Transverse colon (tissue), 4 donors: ENCODE data around the gene AHDC1.

Experiments
- POLR2A ChIP-seq: fragments of 450-650 bp; IDR thresholded peaks from one replicate; pipeline ENCODE4 v1.6.1; 2016; ENCODE audit warnings: antibody characterized with exemption, mild to moderate bottlenecking, moderate library complexity
- POLR2AphosphoS5 ChIP-seq, 3 donors: sonication (generic); formaldehyde crosslinking; IDR thresholded peaks; one replicate each; pipeline ENCODE4 v1.6.1; 2016; ENCODE audit warnings: antibody characterized with exemption in 3 of 3
- TF ChIP-seq, protein P1 (sequence below), 5 experiments: fragments of 200-600 bp in 3 of 5; fragments of 450-650 bp in 2 of 5; sonication (generic) in 3 of 5; IDR thresholded peaks; 1 replicate in 2 of 5; 2 replicates in 3 of 5; pipeline ENCODE4 v1.5.1; 2016 to 2017; ENCODE audit warnings: antibody characterized with exemption in 5 of 5, inconsistent platforms in 3 of 5, mild to moderate bottlenecking in 2 of 5, moderate library complexity in 1 of 5

DNA sequence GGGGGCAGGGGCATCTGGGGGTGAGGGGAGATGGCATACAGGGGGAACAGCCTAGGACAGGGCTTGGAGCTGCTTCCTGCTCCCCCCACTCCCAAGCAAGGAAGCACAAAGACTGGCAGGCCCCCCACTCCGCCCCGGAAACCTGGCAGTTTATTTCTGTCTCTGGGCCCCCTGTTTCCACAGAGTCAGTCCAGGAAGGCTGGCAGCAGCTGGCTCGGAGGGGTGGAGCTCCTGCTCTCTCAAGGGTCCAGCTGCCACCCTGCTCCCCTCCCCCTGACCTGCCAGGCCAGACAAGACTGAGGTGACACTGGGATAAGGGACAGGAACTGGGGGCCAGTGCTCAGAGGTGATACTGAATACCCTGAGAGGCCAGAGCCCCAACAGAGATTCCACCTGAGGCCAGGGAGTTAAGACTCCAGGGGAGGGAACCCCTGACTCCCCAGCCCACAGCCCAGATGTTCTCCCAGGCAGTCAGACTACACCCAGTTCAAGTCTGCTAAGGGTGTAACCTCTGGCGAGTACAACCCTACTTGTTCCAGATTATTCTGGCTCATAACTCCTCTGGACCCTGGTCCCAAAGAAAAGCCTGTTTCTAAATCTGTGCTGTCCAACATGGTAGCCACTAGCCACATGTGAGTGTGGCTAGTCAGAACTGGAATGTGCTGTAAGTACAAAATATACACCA lies 26.3 kb downstream of the AHDC1 start:
- TF ChIP-seq POLR2AphosphoS5 (IDR thresholded peaks at IDR 0.05) (no peak), POLR2A (no peak)
- TF ChIP-seq, protein P1, sequence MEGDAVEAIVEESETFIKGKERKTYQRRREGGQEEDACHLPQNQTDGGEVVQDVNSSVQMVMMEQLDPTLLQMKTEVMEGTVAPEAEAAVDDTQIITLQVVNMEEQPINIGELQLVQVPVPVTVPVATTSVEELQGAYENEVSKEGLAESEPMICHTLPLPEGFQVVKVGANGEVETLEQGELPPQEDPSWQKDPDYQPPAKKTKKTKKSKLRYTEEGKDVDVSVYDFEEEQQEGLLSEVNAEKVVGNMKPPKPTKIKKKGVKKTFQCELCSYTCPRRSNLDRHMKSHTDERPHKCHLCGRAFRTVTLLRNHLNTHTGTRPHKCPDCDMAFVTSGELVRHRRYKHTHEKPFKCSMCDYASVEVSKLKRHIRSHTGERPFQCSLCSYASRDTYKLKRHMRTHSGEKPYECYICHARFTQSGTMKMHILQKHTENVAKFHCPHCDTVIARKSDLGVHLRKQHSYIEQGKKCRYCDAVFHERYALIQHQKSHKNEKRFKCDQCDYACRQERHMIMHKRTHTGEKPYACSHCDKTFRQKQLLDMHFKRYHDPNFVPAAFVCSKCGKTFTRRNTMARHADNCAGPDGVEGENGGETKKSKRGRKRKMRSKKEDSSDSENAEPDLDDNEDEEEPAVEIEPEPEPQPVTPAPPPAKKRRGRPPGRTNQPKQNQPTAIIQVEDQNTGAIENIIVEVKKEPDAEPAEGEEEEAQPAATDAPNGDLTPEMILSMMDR (IDR thresholded peaks at IDR 0.05), result no peak
